Mucosa of rectum (tissue), 2 donors: ENCODE results near the gene CHST13.
"Not testable (repeated sequence)": the region's sequence is repeated elsewhere in the genome, so short reads cannot be mapped to it uniquely, and the experiment has no call there.

Experiments used
- H3K27ac ChIP-seq, 2 donors: one replicate each; pipeline ENCODE4 v1.7.0; 2013; ENCODE audit warnings: inconsistent platforms in 2 of 2, low read depth in 2 of 2, low read length in 2 of 2
- H3K27me3 ChIP-seq, 2 donors: one replicate each; pipeline ENCODE4 v1.7.0; 2013; ENCODE audit warnings: low read length in 2 of 2; ENCODE audit not compliant: control insufficient read depth in 2 of 2, insufficient read depth in 2 of 2
- H3K36me3 ChIP-seq, 2 donors: one replicate each; pipeline ENCODE4 v1.7.0; 2013; ENCODE audit warnings: low read length in 2 of 2; ENCODE audit not compliant: control insufficient read depth in 2 of 2, insufficient read depth in 2 of 2
- H3K4me1 ChIP-seq, 2 donors: one replicate each; pipeline ENCODE4 v1.7.0; 2013; ENCODE audit warnings: low read length in 2 of 2, mild to moderate bottlenecking in 1 of 2; ENCODE audit not compliant: control insufficient read depth in 2 of 2, insufficient read depth in 2 of 2
- H3K4me3 ChIP-seq, 2 donors: one replicate each; pipeline ENCODE4 v1.7.0; 2013; ENCODE audit warnings: low read length in 2 of 2
- H3K9ac ChIP-seq, 2 donors: one replicate each; pipeline ENCODE4 v1.7.0; 2013; ENCODE audit warnings: low read length in 2 of 2, low read depth in 1 of 2, mild to moderate bottlenecking in 1 of 2
- H3K9me3 ChIP-seq, 2 donors: one replicate each; pipeline ENCODE4 v1.7.0; 2013; ENCODE audit warnings: low read length in 2 of 2; ENCODE audit not compliant: control insufficient read depth in 2 of 2
- donor health status: healthy.
- donor health status: Normal muscosa, but diverticular disease.

The CHST13 gene

GRCh38 chr3:126530171-126531050, 6.5 kb downstream of the CHST13 start:
- Histone ChIP-seq H3K36me3 (no peaks in the 10 kb centered on the region), H3K27ac (peak overlapping the region; percentile 29 to 56)

GRCh38 chr3:126531051-126531330, 7.0 kb downstream of the CHST13 start:
- Histone ChIP-seq H3K9me3 (no peaks in the 10 kb centered on the region), H3K9ac (no peak overlapping the region), H3K4me3 (no peak overlapping the region), H3K27ac (peak overlapping the region; percentile 27 to 56), H3K4me1 (peaks cover 0 to 2% of the 10 kb centered on the region in 2 donors), H3K36me3 (no peaks in the 10 kb centered on the region), H3K27me3 (no peaks in the 10 kb centered on the region)

More at GRCh38 chr3:126530171-126531050, 6.5 kb downstream of the CHST13 start:
- no peaks in the 10 kb centered on the region for H3K27me3 ChIP-seq
- peaks cover 0 to 2% of the 10 kb centered on the region in 2 donors for H3K4me1 ChIP-seq
- H3K9me3 ChIP-seq: no peaks in the 10 kb centered on the region
- no peak overlapping the region for H3K9ac ChIP-seq
- H3K4me3 ChIP-seq: no peak overlapping the region

GRCh38 chr3:126533506-126533905, 9.6 kb downstream of the CHST13 start:
- Histone ChIP-seq H3K27me3 (no peaks in the 10 kb centered on the region), H3K4me3 (no peak overlapping the region), H3K36me3 (no peaks in the 10 kb centered on the region)

GRCh38 chr3:126534716-126535115, 10.8 kb downstream of the CHST13 start:
- H3K4me1 ChIP-seq, H3K9me3 ChIP-seq, H3K9ac ChIP-seq, H3K27me3 ChIP-seq, H3K27ac ChIP-seq, H3K36me3 ChIP-seq, H3K4me3 ChIP-seq: not testable (repeated sequence)

More at GRCh38 chr3:126533506-126533905, 9.6 kb downstream of the CHST13 start:
- Histone ChIP-seq H3K27ac (no peak overlapping the region), H3K9me3 (no peaks in the 10 kb centered on the region), H3K9ac (no peak overlapping the region), H3K4me1 (peaks cover 2 to 3% of the 10 kb centered on the region in 2 donors)

GRCh38 chr3:126535636-126536035, 11.7 kb downstream of the CHST13 start:
- Histone ChIP-seq H3K27me3 (no peaks in the 10 kb centered on the region), H3K36me3 (no peaks in the 10 kb centered on the region), H3K27ac (no peak overlapping the region), H3K4me1 (peaks cover 0 to 3% of the 10 kb centered on the region in 2 donors), H3K4me3 (no peak overlapping the region), H3K9me3 (no peaks in the 10 kb centered on the region), H3K9ac (no peak overlapping the region)

- H3K4me1 ChIP-seq: peaks cover 0 to 3% of the 10 kb centered on the region in 2 donors
- H3K4me3 ChIP-seq: no peak overlapping the region
- no peaks in the 10 kb centered on the region for H3K36me3 ChIP-seq
- no peaks in the 10 kb centered on the region for H3K9me3 ChIP-seq
- H3K27ac ChIP-seq: no peak overlapping the region
- no peak overlapping the region for H3K9ac ChIP-seq
- H3K27me3 ChIP-seq: no peaks in the 10 kb centered on the region
Observed at GRCh38 chr3:126536126-126536525, 12.2 kb downstream of the CHST13 start.

GRCh38 chr3:126537116-126537729, 13.3 kb downstream of the CHST13 start:
- Histone ChIP-seq H3K9me3 (no peaks in the 10 kb centered on the region), H3K9ac (no peak overlapping the region), H3K4me1 (peaks cover 0 to 3% of the 10 kb centered on the region in 2 donors), H3K27me3 (no peaks in the 10 kb centered on the region), H3K36me3 (no peaks in the 10 kb centered on the region), H3K4me3 (no peak overlapping the region), H3K27ac (no peak overlapping the region)

- Histone ChIP-seq H3K36me3 (no peaks in the 10 kb centered on the region), H3K4me3 (no peak overlapping the region), H3K4me1 (peaks cover 0 to 3% of the 10 kb centered on the region in 2 donors), H3K27ac (no peak overlapping the region), H3K9ac (no peak overlapping the region), H3K27me3 (no peaks in the 10 kb centered on the region), H3K9me3 (no peaks in the 10 kb centered on the region)
Observed at GRCh38 chr3:126537730-126538281, 13.9 kb downstream of the CHST13 start.

- no peak overlapping the region for H3K4me3 ChIP-seq
- H3K36me3 ChIP-seq: no peaks in the 10 kb centered on the region
- no peaks in the 10 kb centered on the region for H3K27me3 ChIP-seq
- no peak overlapping the region for H3K27ac ChIP-seq
- H3K9me3 ChIP-seq: no peaks in the 10 kb centered on the region
- no peak overlapping the region for H3K9ac ChIP-seq
- H3K4me1 ChIP-seq: peaks cover 0 to 3% of the 10 kb centered on the region in 2 donors
Observed at GRCh38 chr3:126538316-126538715, 14.4 kb downstream of the CHST13 start.

- H3K4me1 ChIP-seq: peaks cover 0 to 3% of the 10 kb centered on the region in 2 donors
- no peak overlapping the region for H3K27ac ChIP-seq
- H3K27me3 ChIP-seq: no peaks in the 10 kb centered on the region
- H3K36me3 ChIP-seq: no peaks in the 10 kb centered on the region
- no peaks in the 10 kb centered on the region for H3K9me3 ChIP-seq
- H3K9ac ChIP-seq: peak overlapping the region in 1 of 2 donors; percentile 2
- no peak overlapping the region for H3K4me3 ChIP-seq
Observed at GRCh38 chr3:126538966-126539365, 15.0 kb downstream of the CHST13 start.
